Measurements from ENCODE around the gene RALGAPA2.

Gene RALGAPA2

GRCh38 chr20:20521736-20522135 is 190.7 kb downstream of the RALGAPA2 start:
- Histone ChIP-seq H3K27me3 (ENCODE audit: control insufficient read depth, insufficient read depth, low read length) (no peaks in the 10 kb centered on the region), H3K4me1 (ENCODE audit: control insufficient read depth, insufficient read depth, low read length) (peaks cover 7% of the 10 kb centered on the region), H3K4me3 (ENCODE audit: low read length) (no peak overlapping the region), H3K36me3 (ENCODE audit: control insufficient read depth, insufficient read depth, low read length) (peaks cover 2% of the 10 kb centered on the region), H3K9me3 (ENCODE audit: control insufficient read depth, low read length) (no peaks in the 10 kb centered on the region), H3K9ac (ENCODE audit: low read length) (no peak overlapping the region)

- H3K9ac ChIP-seq (ENCODE audit: low read length), result no peak overlapping the region
Observed at GRCh38 chr20:20520776-20521175, 191.7 kb downstream of the RALGAPA2 start.

GRCh38 chr20:20519269-20519668 is 193.2 kb downstream of the RALGAPA2 start:
- Histone ChIP-seq H3K4me3 (ENCODE audit: low read length) (no peak overlapping the region), H3K9me3 (ENCODE audit: control insufficient read depth, low read length) (peaks cover 2% of the 10 kb centered on the region), H3K36me3 (ENCODE audit: control insufficient read depth, insufficient read depth, low read length) (peaks cover 9% of the 10 kb centered on the region), H3K4me1 (ENCODE audit: control insufficient read depth, insufficient read depth, low read length) (peaks cover 7% of the 10 kb centered on the region), H3K9ac (ENCODE audit: low read length) (no peak overlapping the region), H3K27me3 (ENCODE audit: control insufficient read depth, insufficient read depth, low read length) (no peaks in the 10 kb centered on the region)

More at GRCh38 chr20:20520776-20521175, 191.7 kb downstream of the RALGAPA2 start:
- Histone ChIP-seq H3K9me3 (ENCODE audit: control insufficient read depth, low read length) (no peaks in the 10 kb centered on the region), H3K4me1 (ENCODE audit: control insufficient read depth, insufficient read depth, low read length) (peaks cover 7% of the 10 kb centered on the region), H3K27me3 (ENCODE audit: control insufficient read depth, insufficient read depth, low read length) (no peaks in the 10 kb centered on the region), H3K4me3 (ENCODE audit: low read length) (no peak overlapping the region), H3K36me3 (ENCODE audit: control insufficient read depth, insufficient read depth, low read length) (peaks cover 9% of the 10 kb centered on the region)

- Histone ChIP-seq H3K36me3 (ENCODE audit: control insufficient read depth, insufficient read depth, low read length) (peaks cover 9% of the 10 kb centered on the region), H3K27me3 (ENCODE audit: control insufficient read depth, insufficient read depth, low read length) (no peaks in the 10 kb centered on the region)
Observed at GRCh38 chr20:20518263-20518662, 194.2 kb downstream of the RALGAPA2 start.

GRCh38 chr20:20517296-20517695 is 195.1 kb downstream of the RALGAPA2 start:
- no peak overlapping the region for H3K9ac ChIP-seq (ENCODE audit: low read length)
- no peaks in the 10 kb centered on the region for H3K27me3 ChIP-seq (ENCODE audit: control insufficient read depth, insufficient read depth, low read length)
- H3K9me3 ChIP-seq (ENCODE audit: control insufficient read depth, low read length), result peaks cover 4% of the 10 kb centered on the region
- peaks cover 7% of the 10 kb centered on the region for H3K4me1 ChIP-seq (ENCODE audit: control insufficient read depth, insufficient read depth, low read length)
- peaks cover 9% of the 10 kb centered on the region for H3K36me3 ChIP-seq (ENCODE audit: control insufficient read depth, insufficient read depth, low read length)
- H3K4me3 ChIP-seq (ENCODE audit: low read length), result no peak overlapping the region

More at GRCh38 chr20:20518263-20518662, 194.2 kb downstream of the RALGAPA2 start:
- Histone ChIP-seq H3K4me1 (ENCODE audit: control insufficient read depth, insufficient read depth, low read length) (peaks cover 7% of the 10 kb centered on the region), H3K4me3 (ENCODE audit: low read length) (no peak overlapping the region), H3K9ac (ENCODE audit: low read length) (no peak overlapping the region), H3K9me3 (ENCODE audit: control insufficient read depth, low read length) (peaks cover 4% of the 10 kb centered on the region)

GRCh38 chr20:20513720-20514119 is 198.7 kb downstream of the RALGAPA2 start:
- peaks cover 3% of the 10 kb centered on the region for H3K4me1 ChIP-seq (ENCODE audit: control insufficient read depth, insufficient read depth, low read length)

GRCh38 chr20:20505554-20505953 is 206.9 kb downstream of the RALGAPA2 start:
- Histone ChIP-seq H3K9ac (ENCODE audit: low read length) (no peak overlapping the region), H3K27me3 (ENCODE audit: control insufficient read depth, insufficient read depth, low read length) (no peaks in the 10 kb centered on the region), H3K9me3 (ENCODE audit: control insufficient read depth, low read length) (no peaks in the 10 kb centered on the region), H3K4me1 (ENCODE audit: control insufficient read depth, insufficient read depth, low read length) (no peaks in the 10 kb centered on the region), H3K4me3 (ENCODE audit: low read length) (no peak overlapping the region), H3K36me3 (ENCODE audit: control insufficient read depth, insufficient read depth, low read length) (peaks cover 6% of the 10 kb centered on the region)

More at GRCh38 chr20:20513720-20514119, 198.7 kb downstream of the RALGAPA2 start:
- Histone ChIP-seq H3K36me3 (ENCODE audit: control insufficient read depth, insufficient read depth, low read length) (peaks cover 9% of the 10 kb centered on the region), H3K9me3 (ENCODE audit: control insufficient read depth, low read length) (peaks cover 4% of the 10 kb centered on the region), H3K4me3 (ENCODE audit: low read length) (no peak overlapping the region), H3K27me3 (ENCODE audit: control insufficient read depth, insufficient read depth, low read length) (no peaks in the 10 kb centered on the region), H3K9ac (ENCODE audit: low read length) (no peak overlapping the region)

- no peak overlapping the region for H3K4me3 ChIP-seq (ENCODE audit: low read length)
Observed at GRCh38 chr20:20503777-20504530, 208.5 kb downstream of the RALGAPA2 start.

GRCh38 chr20:20501128-20501527 is 211.3 kb downstream of the RALGAPA2 start:
- Histone ChIP-seq H3K4me1 (ENCODE audit: control insufficient read depth, insufficient read depth, low read length) (no peaks in the 10 kb centered on the region), H3K27me3 (ENCODE audit: control insufficient read depth, insufficient read depth, low read length) (no peaks in the 10 kb centered on the region), H3K9me3 (ENCODE audit: control insufficient read depth, low read length) (no peaks in the 10 kb centered on the region), H3K36me3 (ENCODE audit: control insufficient read depth, insufficient read depth, low read length) (peaks cover 8% of the 10 kb centered on the region), H3K4me3 (ENCODE audit: low read length) (no peak overlapping the region), H3K9ac (ENCODE audit: low read length) (no peak overlapping the region)

More at GRCh38 chr20:20503777-20504530, 208.5 kb downstream of the RALGAPA2 start:
- H3K9me3 ChIP-seq (ENCODE audit: control insufficient read depth, low read length), result no peaks in the 10 kb centered on the region
- H3K27me3 ChIP-seq (ENCODE audit: control insufficient read depth, insufficient read depth, low read length), result no peaks in the 10 kb centered on the region
- no peak overlapping the region for H3K9ac ChIP-seq (ENCODE audit: low read length)
- H3K4me1 ChIP-seq (ENCODE audit: control insufficient read depth, insufficient read depth, low read length), result no peaks in the 10 kb centered on the region
- peaks cover 8% of the 10 kb centered on the region for H3K36me3 ChIP-seq (ENCODE audit: control insufficient read depth, insufficient read depth, low read length)

GRCh38 chr20:20500312-20500711 is 212.1 kb downstream of the RALGAPA2 start:
- no peaks in the 10 kb centered on the region for H3K9me3 ChIP-seq (ENCODE audit: control insufficient read depth, low read length)
- H3K9ac ChIP-seq (ENCODE audit: low read length), result no peak overlapping the region
- H3K4me1 ChIP-seq (ENCODE audit: control insufficient read depth, insufficient read depth, low read length), result no peaks in the 10 kb centered on the region
- H3K27me3 ChIP-seq (ENCODE audit: control insufficient read depth, insufficient read depth, low read length), result no peaks in the 10 kb centered on the region
- no peak overlapping the region for H3K4me3 ChIP-seq (ENCODE audit: low read length)
- H3K36me3 ChIP-seq (ENCODE audit: control insufficient read depth, insufficient read depth, low read length), result peaks cover 8% of the 10 kb centered on the region

- H3K9me3 ChIP-seq (ENCODE audit: control insufficient read depth, low read length), result no peaks in the 10 kb centered on the region
- no peaks in the 10 kb centered on the region for H3K27me3 ChIP-seq (ENCODE audit: control insufficient read depth, insufficient read depth, low read length)
- H3K4me1 ChIP-seq (ENCODE audit: control insufficient read depth, insufficient read depth, low read length), result no peaks in the 10 kb centered on the region
- no peak overlapping the region for H3K4me3 ChIP-seq (ENCODE audit: low read length)
- H3K9ac ChIP-seq (ENCODE audit: low read length), result no peak overlapping the region
- H3K36me3 ChIP-seq (ENCODE audit: control insufficient read depth, insufficient read depth, low read length), result peaks cover 8% of the 10 kb centered on the region
Observed at GRCh38 chr20:20499439-20499838, 213.0 kb downstream of the RALGAPA2 start.

- Histone ChIP-seq H3K4me1 (ENCODE audit: control insufficient read depth, insufficient read depth, low read length) (no peaks in the 10 kb centered on the region), H3K9ac (ENCODE audit: low read length) (no peak overlapping the region), H3K36me3 (ENCODE audit: control insufficient read depth, insufficient read depth, low read length) (peaks cover 8% of the 10 kb centered on the region), H3K4me3 (ENCODE audit: low read length) (no peak overlapping the region), H3K27me3 (ENCODE audit: control insufficient read depth, insufficient read depth, low read length) (no peaks in the 10 kb centered on the region), H3K9me3 (ENCODE audit: control insufficient read depth, low read length) (no peaks in the 10 kb centered on the region)
Observed at GRCh38 chr20:20498076-20498861, 214.2 kb downstream of the RALGAPA2 start.

All from mucosa of stomach (tissue), 1 donor.